Activated naive CD4-positive, alpha-beta T cell treated with anti-CD3 and anti-CD28 coated beads, Interleukin-2, amount 10 ng/mL, durations not matched to agents 7 days and 5 days (primary cell): ENCODE measurements around the gene CD79A.

Experiments used
- CTCF ChIA-PET: fragments of 350-600 bp; sonication (Branson Sonifier 250); formaldehyde crosslinking; loops from one replicate; lab custom pipeline; 2021; ENCODE audit warnings: antibody characterized with exemption; lab: Charles Lee
- DNase-seq: peaks from one replicate; pipeline ENCODE4 v3.0.0-alpha.2; 2020
- H3K27ac Mint-ChIP-seq: one replicate; pipeline ENCODE4 v1.8.0; 2021; ENCODE audit warnings: mild to moderate bottlenecking, moderate library complexity, mixed read lengths
- H3K27me3 Mint-ChIP-seq: one replicate; pipeline ENCODE4 v1.8.0; 2021; ENCODE audit warnings: mild to moderate bottlenecking, mixed read lengths
- H3K36me3 Mint-ChIP-seq: one replicate; pipeline ENCODE4 v1.8.0; 2021; ENCODE audit warnings: mixed read lengths
- H3K4me1 Mint-ChIP-seq: one replicate; pipeline ENCODE4 v1.8.0; 2021; ENCODE audit warnings: mixed read lengths
- H3K4me3 Mint-ChIP-seq: one replicate; pipeline ENCODE4 v1.8.0; 2021; ENCODE audit warnings: mild to moderate bottlenecking, moderate library complexity, mixed read lengths
- H3K9me3 Mint-ChIP-seq: one replicate; pipeline ENCODE4 v1.8.0; 2021; ENCODE audit warnings: mixed read lengths

The CD79A gene

DNA sequence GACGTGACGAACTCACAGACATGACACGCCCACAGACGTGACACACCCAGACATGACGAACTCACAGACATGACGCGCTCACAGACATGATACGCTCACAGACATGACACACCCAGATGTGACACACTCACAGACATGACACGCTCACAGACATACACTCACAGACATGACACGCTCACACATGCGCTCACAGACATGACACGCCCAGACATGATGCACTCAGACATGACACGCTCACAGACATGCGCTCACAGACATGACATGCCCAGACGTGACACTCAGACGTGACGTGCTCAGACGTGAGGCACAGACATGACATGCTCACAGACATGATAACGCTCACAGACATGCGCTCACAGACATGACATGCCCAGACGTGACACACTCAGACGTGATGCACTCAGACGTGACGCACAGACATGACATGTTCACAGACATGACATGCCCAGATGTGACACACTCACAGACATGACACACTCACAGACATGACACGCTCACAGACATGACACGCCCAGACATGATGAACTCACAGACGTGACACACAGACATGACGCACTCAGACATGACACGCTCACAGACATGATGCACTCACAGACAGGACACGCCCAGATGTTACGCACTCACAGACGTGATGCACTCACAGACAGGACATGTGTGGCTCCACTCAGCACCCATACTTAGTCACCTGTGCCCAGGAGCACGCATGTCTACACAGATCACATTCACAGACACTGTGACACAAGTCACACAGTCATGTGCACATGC is 43.1 kb downstream of the CD79A start:
- Mint-ChIP-seq H3K9me3 (no peaks in the 10 kb centered on the region), H3K27me3 (peaks cover 27% of the 10 kb centered on the region), H3K4me1 (peaks cover 10% of the 10 kb centered on the region), H3K4me3 (no peak overlapping the region), H3K36me3 (no peaks in the 10 kb centered on the region), H3K27ac (no peak overlapping the region)
- no peak for DNase-seq
- CTCF ChIA-PET, result no interaction called here

- no peaks in the 10 kb centered on the region for H3K9me3 Mint-ChIP-seq
- no peak for DNase-seq
- H3K4me1 Mint-ChIP-seq, result peaks cover 10% of the 10 kb centered on the region
- no peak overlapping the region for H3K27ac Mint-ChIP-seq
- no peak overlapping the region for H3K4me3 Mint-ChIP-seq
- CTCF ChIA-PET, result no interaction called here
- peaks cover 27% of the 10 kb centered on the region for H3K27me3 Mint-ChIP-seq
- no peaks in the 10 kb centered on the region for H3K36me3 Mint-ChIP-seq
Measured at GRCh38 chr19:41920882-41921576, 44.0 kb downstream of the CD79A start.

- no peaks in the 10 kb centered on the region for H3K36me3 Mint-ChIP-seq
- peaks cover 10% of the 10 kb centered on the region for H3K4me1 Mint-ChIP-seq
- H3K27ac Mint-ChIP-seq, result no peak overlapping the region
- H3K9me3 Mint-ChIP-seq, result no peaks in the 10 kb centered on the region
- no peak for DNase-seq
- CTCF ChIA-PET, result no interaction called here
- H3K4me3 Mint-ChIP-seq, result no peak overlapping the region
- H3K27me3 Mint-ChIP-seq, result peaks cover 27% of the 10 kb centered on the region
Measured at GRCh38 chr19:41921577-41922576, 44.8 kb downstream of the CD79A start.

DNA sequence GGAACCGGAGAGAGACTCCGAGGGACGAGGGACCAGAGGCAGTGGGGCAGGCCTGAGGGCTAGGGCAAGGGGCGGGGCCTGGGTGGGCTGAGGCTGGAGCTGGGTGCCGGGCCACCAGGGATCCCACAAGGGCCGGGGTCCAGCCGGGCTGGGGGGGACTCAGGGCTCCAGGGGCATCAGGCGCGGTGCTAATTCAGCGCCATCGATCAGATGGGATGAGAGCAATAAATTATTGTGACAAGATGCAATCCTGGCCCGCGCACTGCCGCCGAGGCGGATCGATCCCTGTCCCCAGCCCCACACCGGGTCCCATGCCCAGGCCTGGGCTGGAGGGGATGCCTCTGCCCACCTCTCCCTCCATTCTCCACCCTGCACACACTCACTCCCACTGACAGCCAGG is 45.5 kb downstream of the CD79A start:
- Mint-ChIP-seq H3K4me3 (no peak overlapping the region), H3K9me3 (no peaks in the 10 kb centered on the region), H3K27me3 (peaks cover 27% of the 10 kb centered on the region), H3K27ac (no peak overlapping the region), H3K4me1 (peaks cover 10% of the 10 kb centered on the region), H3K36me3 (no peaks in the 10 kb centered on the region)
- CTCF ChIA-PET, result no interaction called here
- no peak for DNase-seq

DNA sequence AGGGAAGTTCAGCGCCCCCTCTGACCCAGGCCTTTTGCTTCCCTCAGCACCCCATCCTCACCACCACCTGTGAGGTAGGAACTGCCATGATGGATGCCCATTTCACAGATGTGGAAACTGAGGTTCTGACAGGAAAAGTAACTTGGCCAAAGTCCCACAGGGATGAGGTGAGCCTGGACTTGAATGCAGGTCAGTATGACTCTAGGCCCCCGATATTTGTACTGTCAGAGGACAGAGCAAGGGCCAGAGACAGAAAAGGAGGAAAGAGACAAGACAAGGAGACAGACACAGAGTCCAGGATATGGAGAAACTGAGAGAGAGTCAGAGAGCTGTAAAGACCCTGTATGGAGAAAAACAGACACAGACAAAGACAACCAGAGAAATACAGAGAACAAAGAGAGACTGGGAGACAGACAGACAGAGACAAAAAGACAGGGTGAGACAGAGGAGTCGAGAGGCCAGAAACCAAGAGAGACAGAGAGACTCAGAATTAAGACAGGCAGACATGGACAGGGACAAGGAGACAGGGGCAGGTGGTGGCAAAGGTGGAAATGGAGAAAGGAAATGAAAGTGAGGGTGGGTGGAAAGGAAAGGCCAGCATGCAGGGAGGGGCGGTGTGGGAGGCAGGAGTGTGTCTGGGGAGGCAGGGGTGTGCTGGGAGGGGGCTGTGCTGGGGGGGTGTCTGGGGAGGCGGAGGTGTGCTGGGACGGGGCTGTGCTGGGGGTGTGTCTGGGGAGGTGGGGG is 46.1 kb downstream of the CD79A start:
- no peak overlapping the region for H3K4me3 Mint-ChIP-seq
- H3K4me1 Mint-ChIP-seq, result peaks cover 12% of the 10 kb centered on the region
- H3K27ac Mint-ChIP-seq, result no peak overlapping the region
- peaks cover 27% of the 10 kb centered on the region for H3K27me3 Mint-ChIP-seq
- DNase-seq, result no peak
- no peaks in the 10 kb centered on the region for H3K9me3 Mint-ChIP-seq
- H3K36me3 Mint-ChIP-seq, result no peaks in the 10 kb centered on the region
- CTCF ChIA-PET, result no interaction called here

- Mint-ChIP-seq H3K4me1 (peaks cover 19% of the 10 kb centered on the region), H3K9me3 (no peaks in the 10 kb centered on the region), H3K27ac (no peak overlapping the region), H3K36me3 (no peaks in the 10 kb centered on the region), H3K27me3 (peaks cover 34% of the 10 kb centered on the region), H3K4me3 (no peak overlapping the region)
- CTCF ChIA-PET, result interaction anchor here (1.0 kb wide), 1 partner anchor 9 kb away, joined by 3 read pairs; no protein-coding TSS in a partner anchor
- DNase-seq, result no peak
Measured at GRCh38 chr19:41924151-41925145, 47.4 kb downstream of the CD79A start.

DNA sequence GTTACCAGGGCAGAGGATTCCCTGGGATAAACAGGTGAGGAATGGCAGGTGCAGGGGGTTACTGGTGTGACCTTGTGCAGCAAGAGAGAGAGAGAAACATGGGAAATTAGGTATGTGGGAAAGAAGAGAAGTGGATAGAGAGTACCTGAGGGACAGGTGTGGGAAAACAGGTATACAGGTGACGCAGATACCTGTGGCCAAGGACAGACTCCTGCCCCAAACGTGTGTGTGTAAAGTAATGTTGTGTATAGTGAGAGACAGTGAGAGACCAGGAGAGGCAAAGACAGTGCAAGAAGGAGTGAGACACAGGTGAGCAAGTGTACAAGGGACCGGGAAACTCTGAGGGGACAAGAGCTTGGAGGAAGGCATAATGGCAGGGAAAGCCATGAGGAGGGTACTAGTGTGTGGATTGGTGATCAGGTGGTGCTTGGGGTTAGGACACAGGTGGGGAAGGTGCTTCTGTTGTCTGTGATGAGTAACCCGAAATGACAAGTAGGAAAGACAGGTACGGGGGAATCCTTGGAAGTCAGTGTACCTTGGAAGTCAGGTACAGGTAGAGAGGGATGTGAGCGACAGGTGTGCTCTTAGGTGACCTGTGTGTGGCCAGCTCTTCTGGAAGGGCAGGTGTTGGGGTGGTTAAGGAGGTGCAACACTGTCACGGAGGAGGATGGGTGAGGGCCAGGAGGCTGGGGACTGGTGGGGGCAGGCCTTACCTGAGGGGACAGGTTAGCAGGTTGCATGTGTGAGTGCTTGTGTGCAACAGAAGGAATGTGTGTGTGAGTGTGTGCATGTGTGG is 48.3 kb downstream of the CD79A start:
- Mint-ChIP-seq H3K27ac (no peak overlapping the region), H3K27me3 (peaks cover 44% of the 10 kb centered on the region), H3K4me3 (no peak overlapping the region), H3K4me1 (peaks cover 28% of the 10 kb centered on the region), H3K9me3 (no peaks in the 10 kb centered on the region), H3K36me3 (no peaks in the 10 kb centered on the region)
- CTCF ChIA-PET, result interaction anchor here (1.0 kb wide), 1 partner anchor 8 kb away, joined by 3 read pairs; no protein-coding TSS in a partner anchor
- no peak for DNase-seq

- H3K27ac Mint-ChIP-seq, result no peak overlapping the region
- H3K9me3 Mint-ChIP-seq, result no peaks in the 10 kb centered on the region
- CTCF ChIA-PET, result no interaction called here
- no peak for DNase-seq
- no peak overlapping the region for H3K4me3 Mint-ChIP-seq
- H3K36me3 Mint-ChIP-seq, result no peaks in the 10 kb centered on the region
- peaks cover 34% of the 10 kb centered on the region for H3K4me1 Mint-ChIP-seq
- H3K27me3 Mint-ChIP-seq, result peaks cover 45% of the 10 kb centered on the region
Measured at GRCh38 chr19:41926028-41926762, 49.1 kb downstream of the CD79A start.

DNA sequence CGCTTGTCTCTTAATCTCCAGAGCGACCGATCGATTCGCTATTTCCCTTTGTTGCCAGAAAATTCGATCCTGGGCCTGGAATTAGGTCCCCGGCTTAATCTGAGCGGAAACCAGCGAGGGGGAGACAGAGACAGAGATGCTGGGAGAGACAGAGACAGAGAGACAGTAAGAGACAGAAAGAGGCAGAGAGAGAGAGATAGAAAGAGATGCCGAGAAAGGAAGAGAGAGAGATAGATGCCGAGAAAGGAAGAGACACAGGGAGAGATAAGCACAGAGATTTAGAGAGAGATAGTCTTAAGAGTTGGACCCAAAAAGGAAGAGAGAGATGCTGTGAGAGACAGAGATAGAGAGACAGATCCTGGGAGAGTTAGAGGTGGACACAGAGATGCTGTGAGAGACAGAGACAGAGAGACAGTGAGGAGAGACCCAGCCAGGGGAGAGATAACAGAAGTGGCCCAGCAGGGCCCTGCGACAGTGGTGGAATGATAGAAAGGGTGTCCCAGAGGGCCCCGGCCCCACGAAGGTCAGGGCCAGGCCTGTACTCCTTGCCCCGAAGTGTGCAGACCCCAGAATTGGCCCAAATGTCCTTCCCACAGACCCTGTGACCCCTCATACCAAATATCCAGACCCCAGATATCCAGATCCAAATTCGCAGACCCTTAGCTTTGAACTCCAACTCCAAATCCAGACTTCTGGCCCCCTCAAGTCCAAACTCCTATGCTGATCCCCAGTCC is 49.9 kb downstream of the CD79A start:
- CTCF ChIA-PET, result interaction anchor here (0.5 to 2.3 kb wide), 2 partner anchors 23 to 54 kb away, joined by 3 to 9 read pairs; no protein-coding TSS in a partner anchor
- no peaks in the 10 kb centered on the region for H3K9me3 Mint-ChIP-seq
- no peak for DNase-seq
- no peak overlapping the region for H3K4me3 Mint-ChIP-seq
- H3K36me3 Mint-ChIP-seq, result no peaks in the 10 kb centered on the region
- H3K4me1 Mint-ChIP-seq, result peaks cover 35% of the 10 kb centered on the region
- no peak overlapping the region for H3K27ac Mint-ChIP-seq
- peaks cover 44% of the 10 kb centered on the region for H3K27me3 Mint-ChIP-seq

GRCh38 chr19:41927497-41928192 is 50.6 kb downstream of the CD79A start:
- H3K4me3 Mint-ChIP-seq, result no peak overlapping the region
- no peak overlapping the region for H3K27ac Mint-ChIP-seq
- DNase-seq, result peak; percentile 52
- no peaks in the 10 kb centered on the region for H3K36me3 Mint-ChIP-seq
- H3K27me3 Mint-ChIP-seq, result peaks cover 43% of the 10 kb centered on the region
- H3K9me3 Mint-ChIP-seq, result no peaks in the 10 kb centered on the region
- peaks cover 31% of the 10 kb centered on the region for H3K4me1 Mint-ChIP-seq
- CTCF ChIA-PET, result interaction anchor here (0.5 to 2.3 kb wide), 3 partner anchors 23 to 54 kb away, joined by 3 to 9 read pairs (median 5); no protein-coding TSS in a partner anchor
